OCI-LY3 (cell line): Measurements from ENCODE around the gene CACNA2D3.

Experiments used
- CTCF ChIP-seq: fragments of 200-600, 300-600 bp; sonication (generic); IDR thresholded peaks from 2 replicates; pipeline ENCODE4 v1.5.1; 2014; ENCODE audit warnings: antibody characterized with exemption, low read length, low read depth
- EZH2phosphoT487 ChIP-seq: fragments of 200-600 bp; shearing (Covaris generic); IDR thresholded peaks from 2 replicates; pipeline ENCODE4 v1.6.1; 2018; ENCODE audit warnings: antibody characterized with exemption, mixed run types, low read depth

- no peak for TF ChIP-seq CTCF
- TF ChIP-seq EZH2phosphoT487 = no peak
Measured at GRCh38 chr3:54977439-54977838, 855.1 kb downstream of the CACNA2D3 start.
